Measurements from ENCODE around the gene PTPRU.

The PTPRU gene

DNA sequence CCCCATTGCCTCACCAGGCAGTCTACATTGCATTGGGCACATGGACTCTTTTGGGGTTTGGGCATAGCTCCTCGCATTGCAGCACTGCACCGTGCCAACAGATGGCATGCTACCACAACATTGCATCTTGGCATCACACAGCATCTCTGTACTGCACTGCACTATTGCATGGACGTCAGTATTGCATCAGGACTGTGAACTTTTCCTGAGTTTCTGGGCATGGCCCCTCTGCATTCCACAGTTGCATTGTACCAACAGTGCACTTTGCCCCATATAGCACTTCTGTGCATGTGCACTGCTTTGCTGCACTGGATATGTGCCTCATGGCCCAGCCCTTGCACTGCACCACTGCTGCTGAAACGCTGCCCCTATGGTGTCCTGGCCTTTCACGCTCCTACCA, 9.6 kb downstream of the PTPRU start:
- DNase-seq (ENCODE audit: low read depth), result peak; percentile 52

DNA sequence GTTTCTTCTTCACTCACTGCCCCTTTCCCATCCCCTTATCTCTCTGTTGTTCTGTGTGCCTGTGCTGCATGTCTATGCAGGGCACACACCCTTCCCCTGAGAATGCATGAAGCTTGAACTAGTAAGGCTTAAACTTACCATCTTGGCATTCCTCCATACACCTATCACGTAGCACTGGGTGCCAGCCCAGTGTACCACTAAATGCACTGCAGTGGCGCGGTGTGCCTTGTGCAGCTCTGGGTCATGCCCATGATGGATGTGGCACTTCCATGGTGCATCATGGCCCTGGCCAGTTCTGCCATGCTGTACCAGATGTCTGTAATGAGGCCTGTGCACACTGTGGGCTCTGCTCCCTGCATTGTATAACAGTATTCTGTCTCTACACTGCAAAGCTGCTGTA, 10.7 kb downstream of the PTPRU start:
- DNase-seq (ENCODE audit: low read depth), result no peak

DNA sequence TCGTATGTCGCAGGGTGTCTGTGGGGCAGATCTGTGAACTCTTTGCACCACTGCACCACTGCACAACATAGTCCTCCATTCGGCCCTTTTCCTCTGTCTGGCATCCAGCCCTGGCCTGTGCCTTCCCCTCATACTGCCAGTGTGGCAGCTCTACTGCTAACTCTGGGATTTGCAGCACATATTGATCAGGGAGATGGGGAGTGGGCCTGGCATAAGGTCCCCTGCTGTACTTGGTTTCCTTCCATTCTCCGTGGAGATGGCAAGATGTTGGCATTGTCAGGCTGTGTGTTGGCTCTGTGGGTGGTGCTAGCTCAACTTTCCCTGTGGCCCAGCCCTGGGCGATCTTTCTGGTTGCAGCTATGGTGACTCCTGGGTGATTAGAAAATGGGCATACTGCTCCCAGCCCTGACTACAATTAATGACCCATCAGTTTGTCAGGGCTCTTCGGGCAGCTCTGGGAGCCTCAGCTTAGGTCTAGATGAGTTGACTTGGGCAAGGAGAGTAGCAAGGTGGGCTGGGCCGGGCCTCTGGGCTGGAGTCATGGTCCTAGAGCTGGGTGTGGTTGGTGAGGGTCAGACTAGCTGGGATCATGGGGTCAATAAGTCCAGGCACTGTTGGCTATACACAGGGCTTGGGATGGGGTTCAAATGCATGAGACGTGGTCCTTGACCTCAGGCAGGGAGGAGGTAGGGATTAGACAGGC, 11.4 kb downstream of the PTPRU start:
- no peak for DNase-seq (ENCODE audit: low read depth)

DNA sequence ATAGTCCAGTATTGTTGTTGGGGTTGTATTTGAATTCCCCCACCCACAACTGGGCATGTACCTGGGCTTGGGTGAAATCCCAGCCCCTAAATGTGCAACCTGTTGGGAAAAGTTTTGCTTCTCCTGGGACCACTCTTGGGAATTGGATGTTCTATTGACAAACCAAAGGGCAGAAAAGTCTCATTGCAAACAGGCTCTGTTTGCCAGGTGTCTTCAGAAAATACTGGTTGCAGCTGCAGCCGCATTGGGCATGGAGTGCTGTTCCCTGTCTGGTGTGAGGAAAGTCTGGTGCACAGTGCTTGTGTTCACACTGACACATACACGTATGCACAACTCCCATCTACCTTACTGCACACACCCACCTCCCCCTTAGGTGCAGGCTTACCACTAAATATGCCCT, 12.1 kb downstream of the PTPRU start:
- DNase-seq (ENCODE audit: low read depth), result no peak

DNA sequence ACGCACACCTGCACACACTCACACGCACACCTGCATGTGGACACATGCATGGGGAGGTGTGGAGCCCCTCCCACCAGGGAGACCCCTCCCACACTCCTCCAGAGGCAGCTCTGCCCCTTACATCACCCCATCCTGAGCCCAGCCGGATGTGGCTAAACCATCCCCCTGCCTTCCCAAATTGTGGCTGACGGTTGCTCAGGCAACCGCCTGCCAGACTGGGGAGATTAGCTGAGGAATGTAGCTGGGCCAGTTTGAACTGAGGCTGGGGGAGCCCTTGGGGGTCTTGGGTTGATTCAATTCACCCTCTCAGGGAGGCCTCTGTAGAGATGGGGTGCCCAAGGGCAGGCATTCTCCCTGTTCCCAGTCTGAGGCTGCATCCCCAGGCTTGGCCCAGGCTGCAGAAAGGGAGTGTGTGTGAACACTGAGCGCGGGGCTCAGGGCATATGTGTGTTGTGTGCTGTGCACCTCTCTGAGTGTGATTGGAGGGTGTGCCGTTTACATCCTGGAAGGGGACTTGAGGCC, 12.9 kb downstream of the PTPRU start:
- peak; percentile 69 for DNase-seq (ENCODE audit: low read depth)

DNA sequence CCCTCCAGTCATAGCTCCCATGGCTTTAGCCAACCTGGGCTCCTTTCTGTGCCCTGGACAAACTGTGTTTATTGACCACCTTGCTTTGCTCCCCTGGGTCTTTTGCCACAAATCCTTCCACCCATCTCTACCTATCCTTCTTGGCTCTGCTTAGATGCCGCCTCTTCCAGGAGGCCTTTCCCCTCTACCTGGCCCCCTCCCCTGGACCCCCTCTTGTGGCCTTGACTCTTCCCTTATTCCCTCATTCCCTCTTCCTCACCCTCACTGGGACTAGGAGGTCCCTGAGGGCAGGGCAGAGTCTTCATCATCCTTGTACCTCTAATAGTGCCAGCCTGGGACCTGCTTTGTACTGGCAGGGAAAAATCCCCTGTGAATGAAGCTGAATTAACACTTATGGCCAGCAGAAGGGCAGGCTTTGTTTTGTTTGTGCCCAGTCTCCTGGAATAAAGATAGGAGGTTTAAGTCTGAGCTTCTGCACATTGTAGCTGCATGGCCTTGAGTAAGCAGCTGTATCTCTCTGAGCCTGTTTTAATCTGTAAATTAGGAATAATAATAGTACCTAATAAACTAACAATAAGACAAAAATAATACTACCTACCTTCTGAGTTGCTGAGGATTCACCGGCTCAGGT, 13.7 kb downstream of the PTPRU start:
- peak; percentile 18 for DNase-seq (ENCODE audit: low read depth)

DNA sequence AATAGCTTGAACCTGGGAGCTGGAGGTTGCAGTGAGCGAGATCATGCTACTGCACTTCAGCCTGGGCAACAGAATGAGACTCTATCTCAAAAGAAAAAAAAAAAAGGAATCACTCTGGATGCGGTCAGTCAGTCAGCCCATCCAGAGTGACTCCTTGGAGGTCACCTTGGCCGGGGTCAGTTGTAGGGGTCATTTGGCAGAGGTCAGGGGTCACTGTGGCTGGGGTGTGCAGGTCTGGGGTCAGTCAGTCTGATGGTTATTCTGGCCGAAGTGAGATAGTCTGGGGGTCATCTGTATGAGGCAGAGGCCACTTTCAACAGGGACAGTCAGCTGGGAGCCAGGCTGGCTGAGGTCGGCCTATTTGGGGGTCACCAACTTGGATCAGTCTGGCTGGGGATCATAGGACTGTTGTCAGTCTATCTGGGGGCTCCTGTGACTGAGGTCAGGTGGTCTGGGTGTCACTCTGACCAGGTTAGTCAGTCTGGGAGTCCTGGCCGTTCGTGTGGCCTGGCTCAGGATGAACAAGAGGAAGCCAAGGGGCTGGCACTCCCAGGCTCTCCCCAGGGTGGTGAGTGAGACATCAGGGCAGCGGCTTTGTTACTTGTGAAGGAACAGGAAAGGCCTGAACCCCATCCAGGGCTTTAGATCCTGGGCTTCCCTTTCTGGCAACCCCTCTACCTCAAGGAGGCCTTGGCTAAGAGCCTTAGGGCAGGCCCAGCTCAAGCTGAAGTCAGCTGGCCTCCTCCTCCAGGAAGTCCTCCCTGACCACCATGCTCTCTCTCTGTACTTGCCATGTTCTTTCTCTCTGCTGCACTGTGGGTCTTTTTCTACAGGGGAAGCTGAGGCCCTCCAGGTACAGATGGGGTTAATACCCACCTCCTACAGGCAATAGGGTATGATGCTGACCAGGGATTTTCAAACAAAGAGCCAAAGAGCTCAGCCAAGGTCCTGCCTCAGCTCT, 15.1 kb downstream of the PTPRU start:
- no peak for DNase-seq (ENCODE audit: low read depth)

DNA sequence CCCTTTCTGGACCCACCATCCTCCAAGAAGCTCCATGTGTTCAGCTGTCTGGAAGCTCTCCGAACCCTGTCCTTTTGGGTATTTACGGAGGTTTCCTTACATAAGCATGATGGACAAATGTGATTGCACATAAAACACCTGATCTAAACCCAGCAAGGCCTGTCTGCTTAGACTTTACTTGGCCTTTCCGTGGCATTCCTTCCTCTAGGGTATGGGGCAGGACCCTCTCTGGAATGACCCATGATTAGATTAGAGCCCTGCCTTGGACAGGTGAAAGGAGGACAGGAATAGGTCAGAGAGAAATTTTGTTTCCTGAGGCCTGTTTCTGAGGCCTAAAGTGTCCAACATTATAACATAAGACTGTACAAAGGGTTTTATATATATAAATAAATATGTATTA, 16.9 kb downstream of the PTPRU start:
- no peak for DNase-seq (ENCODE audit: low read depth)

DNA sequence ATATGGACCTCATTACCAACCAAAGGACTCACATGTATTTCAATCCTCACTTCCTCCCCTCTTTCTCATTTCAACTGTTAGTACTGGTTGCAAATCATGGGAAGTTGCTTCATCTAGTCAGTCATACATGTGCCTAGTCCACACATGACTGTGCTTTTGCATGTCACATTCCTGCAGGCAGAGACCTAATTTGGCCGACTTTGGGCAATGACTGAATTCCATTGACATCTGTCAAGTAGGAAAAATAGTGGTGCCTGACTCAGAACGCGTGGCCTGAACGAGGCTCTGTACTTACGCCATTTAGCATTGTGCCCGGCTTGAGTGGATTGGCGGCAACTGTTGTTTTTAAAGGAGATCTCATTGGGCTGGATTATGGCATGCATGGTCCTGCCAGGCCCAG, 18.0 kb downstream of the PTPRU start:
- peak; percentile 27 for DNase-seq (ENCODE audit: low read depth)

DNA sequence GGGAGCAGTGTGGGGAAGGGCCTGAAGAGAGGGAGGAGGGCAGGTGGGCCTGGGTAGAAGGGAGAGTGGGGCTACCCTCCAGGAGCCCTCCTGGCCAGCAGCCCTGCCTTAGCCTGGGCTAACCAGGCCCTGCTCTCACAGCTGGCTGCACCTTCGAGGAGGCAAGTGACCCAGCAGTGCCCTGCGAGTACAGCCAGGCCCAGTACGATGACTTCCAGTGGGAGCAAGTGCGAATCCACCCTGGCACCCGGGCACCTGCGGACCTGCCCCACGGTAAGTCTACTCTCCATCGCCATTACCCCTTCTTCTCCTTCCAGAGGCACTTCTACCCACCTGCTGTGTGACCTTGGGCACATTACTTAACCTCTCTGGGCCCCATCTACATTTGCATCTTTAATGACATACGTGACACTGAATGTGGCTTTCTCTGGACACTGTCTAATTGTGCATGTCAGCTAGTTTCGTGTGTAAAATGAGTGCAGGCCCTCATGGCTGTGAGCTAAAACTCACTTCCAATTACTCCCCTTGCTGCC, 18.9 kb downstream of the PTPRU start:
- DNase-seq (ENCODE audit: low read depth), result no peak

DNA sequence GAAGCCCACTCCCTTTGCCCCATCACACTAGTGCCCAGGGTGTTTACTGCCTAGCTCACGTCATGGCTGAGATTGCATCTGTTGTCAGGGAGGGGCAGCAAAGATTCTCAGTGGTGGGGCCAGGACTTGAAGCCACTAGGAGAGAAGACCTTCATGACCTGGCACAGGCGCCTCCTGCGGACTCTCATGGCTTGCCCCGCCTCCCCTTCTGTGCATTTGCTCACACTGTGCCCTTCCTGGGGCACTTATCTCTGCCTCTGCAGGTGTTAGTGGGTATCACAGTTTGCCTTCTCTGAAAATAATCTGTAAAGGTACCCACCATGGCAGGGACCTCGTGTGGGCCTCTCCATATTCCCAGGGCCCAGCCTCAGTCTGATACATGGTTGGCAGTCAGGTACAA, 20.1 kb downstream of the PTPRU start:
- no peak for DNase-seq (ENCODE audit: low read depth)

DNA sequence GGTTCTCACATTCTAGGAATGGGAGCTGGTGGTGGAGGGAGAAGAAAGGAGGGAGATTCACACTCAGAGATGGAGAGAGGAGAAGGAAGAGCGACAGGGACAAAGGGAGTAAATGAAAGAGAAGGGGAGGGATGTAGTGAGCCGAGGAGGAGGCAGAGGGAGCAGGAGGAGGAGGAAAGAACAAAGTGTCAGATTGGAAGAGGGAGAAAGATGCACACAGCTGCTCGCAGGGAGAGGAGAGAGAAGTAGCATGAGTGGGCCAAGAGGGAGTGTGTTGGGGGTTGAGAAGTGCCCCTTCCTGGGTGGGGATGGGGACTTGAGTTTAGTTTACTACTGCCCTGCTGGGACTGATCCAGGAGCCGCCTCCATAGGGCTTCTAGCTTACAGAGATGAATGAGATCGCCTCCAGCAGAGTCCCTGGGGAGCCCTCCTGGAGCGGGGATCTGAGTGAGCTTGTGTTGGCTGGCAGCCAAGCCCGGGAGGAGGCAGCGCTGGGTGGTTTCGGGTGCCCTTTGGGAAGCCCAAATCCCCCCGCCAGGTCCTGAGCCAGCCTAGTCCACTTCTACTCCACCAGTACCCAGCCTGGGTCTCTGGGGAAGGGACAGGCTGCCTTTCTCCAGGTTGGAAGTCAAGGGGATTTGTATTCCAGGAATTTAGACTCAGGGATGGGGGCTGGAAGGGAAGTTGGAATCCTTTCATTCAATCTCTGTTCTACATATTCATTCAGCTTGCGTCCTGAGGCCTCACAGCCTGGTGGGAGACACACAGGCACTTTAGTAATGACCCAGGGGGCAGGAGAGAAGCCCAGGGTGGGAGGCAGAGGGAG, 20.9 kb downstream of the PTPRU start:
- peak; percentile 26 for DNase-seq (ENCODE audit: low read depth)

DNA sequence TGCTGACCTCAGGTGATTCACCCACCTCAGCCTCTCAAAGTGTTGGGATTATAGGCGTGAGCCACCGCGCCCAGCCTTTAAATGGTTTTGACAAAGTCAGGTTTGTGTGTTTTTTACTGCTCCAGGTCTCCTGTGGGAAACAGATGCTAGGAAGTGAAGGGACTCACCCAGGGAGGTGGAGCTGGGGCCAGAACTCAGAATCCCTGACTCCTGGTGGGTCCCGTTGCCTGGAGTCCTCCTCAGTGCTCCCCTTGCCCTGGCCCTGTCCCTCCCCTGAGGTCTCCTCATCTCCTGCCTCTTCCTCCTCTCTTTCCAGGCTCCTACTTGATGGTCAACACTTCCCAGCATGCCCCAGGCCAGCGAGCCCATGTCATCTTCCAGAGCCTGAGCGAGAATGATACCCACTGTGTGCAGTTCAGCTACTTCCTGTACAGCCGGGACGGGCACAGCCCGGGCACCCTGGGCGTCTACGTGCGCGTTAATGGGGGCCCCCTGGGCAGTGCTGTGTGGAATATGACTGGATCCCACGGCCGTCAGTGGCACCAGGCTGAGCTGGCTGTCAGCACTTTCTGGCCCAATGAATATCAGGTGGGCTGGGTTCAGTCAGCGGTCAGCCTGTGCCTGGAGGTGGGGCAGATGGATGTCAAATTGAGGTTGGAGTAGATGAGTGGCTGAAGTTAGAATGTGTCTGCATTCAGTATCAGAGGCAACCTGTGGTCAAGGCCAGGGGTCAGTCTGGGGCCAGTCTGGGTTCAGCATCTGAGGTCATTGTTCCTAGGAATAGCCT, 22.1 kb downstream of the PTPRU start:
- DNase-seq (ENCODE audit: low read depth), result no peak

DNA sequence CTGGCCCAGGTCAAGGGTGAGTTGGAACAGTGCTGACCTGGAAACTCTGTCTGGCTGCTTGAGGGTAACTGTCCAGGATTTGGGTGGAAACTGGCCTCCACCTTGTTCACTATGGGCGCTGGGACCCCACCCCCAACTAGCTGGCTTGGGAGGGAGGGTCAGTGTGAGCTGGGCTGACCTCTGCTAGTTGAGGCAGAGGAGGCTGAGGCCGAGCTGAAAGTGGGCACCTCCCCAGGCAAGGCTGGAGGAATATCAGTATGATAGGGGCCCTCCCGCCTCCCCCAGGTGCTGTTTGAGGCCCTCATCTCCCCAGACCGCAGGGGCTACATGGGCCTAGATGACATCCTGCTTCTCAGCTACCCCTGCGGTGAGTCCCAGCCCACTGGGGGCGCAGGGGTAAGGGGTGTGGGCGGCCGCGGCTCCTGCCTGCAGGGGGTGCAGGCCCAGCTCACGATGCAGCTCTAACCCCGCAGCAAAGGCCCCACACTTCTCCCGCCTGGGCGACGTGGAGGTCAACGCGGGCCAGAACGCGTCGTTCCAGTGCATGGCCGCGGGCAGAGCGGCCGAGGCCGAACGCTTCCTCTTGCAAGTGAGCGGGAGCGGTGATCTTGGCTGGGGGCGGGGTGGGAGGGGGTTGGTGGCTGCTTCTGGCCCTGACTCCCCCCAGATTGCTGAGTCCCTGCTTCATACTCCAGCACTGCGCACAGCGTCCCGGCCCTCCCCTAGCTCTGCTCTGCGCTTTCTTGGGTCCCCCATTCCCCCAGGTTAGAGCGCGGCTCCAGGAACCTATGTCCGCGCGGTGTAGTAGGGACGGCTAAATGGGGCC, 22.9 kb downstream of the PTPRU start:
- DNase-seq (ENCODE audit: low read depth), result peak; percentile 15

DNA sequence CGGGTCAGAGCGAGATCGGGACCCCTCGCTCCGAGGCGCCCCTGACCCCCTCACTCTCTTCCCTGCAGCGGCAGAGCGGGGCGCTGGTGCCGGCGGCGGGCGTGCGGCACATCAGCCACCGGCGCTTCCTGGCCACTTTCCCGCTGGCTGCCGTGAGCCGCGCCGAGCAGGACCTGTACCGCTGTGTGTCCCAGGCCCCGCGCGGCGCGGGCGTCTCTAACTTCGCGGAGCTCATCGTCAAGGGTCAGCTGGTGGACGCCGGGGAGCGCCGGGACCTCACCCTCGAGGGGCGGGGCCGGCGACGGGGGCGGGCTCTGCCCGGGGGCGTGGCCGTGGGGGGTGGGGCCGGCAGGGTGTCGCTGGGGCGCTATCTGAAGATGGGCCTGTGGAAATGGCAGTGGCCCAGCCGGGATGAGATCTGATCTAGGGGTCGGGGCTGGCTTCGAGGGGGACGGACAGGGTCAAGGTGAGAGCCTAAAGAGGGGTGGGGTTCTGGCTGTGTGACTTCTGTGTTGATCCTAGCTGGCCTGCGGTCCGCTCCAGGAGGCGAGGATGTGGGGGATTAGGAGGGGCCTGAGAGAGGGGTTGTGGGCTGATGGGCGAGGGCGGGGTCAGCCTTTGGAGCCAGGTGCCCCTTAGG, 23.6 kb downstream of the PTPRU start:
- peak; percentile 49 for DNase-seq (ENCODE audit: low read depth)

DNA sequence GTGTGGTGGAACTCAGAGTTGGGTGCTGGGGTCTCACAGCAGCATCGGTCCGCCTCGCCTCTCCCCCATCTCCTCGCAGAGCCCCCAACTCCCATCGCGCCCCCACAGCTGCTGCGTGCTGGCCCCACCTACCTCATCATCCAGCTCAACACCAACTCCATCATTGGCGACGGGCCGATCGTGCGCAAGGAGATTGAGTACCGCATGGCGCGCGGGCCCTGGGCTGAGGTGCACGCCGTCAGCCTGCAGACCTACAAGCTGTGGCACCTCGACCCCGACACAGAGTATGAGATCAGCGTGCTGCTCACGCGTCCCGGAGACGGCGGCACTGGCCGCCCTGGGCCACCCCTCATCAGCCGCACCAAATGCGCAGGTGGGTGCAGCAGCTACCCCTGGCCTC, 24.2 kb downstream of the PTPRU start:
- no peak for DNase-seq (ENCODE audit: low read depth)

DNA sequence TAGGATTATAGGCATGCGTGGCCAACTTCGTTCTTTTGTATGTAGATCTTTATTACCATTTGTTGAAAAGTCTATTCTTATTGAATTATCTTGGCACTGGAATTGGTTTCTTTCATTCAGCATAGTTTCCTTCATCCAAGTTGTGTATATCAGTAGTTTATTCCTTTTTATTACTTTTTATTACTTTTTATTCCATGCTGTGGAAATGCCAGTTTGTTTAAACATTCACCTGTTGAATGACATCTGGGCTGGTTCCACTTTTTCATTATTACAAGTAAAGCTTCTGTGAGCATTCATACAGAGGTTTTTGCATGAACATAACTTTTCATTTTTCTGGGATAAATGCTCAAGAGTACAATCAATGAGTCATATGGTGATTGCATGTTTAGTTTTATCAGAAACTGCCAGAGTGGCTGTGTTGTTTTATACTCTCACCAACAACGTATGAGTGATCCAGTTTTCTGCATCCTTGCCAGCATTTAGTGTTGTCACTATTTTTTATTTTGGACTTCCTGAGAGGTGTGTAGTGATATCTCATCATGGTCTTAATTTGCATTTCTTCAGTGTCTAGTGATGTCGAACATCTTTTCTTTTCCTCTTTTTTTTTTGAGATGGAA, 28.6 kb downstream of the PTPRU start:
- DNase-seq (ENCODE audit: low read depth), result peak; percentile 80

DNA sequence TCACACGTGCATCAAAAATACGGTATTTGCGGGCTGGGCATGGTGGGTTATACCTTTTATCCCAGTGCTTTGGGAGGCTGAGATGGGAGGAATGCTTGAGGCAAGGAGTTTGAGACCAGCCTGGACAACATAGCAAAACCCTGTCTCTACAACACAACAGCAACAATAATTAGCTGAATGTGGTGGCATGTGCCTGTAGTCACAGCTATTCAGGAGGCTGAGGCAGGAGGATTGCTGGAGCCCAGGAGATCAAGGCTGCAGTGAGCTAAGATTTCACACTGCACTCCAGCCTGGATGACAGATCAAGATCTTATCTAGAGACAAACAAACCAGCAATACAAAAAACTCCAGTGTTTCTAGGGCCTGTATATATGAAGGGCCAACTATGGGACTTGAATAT, 30.6 kb downstream of the PTPRU start:
- DNase-seq (ENCODE audit: low read depth), result no peak

Measured in iris pigment epithelial cell (primary cell).